ENCODE measurements around the gene CLMP.

DNA sequence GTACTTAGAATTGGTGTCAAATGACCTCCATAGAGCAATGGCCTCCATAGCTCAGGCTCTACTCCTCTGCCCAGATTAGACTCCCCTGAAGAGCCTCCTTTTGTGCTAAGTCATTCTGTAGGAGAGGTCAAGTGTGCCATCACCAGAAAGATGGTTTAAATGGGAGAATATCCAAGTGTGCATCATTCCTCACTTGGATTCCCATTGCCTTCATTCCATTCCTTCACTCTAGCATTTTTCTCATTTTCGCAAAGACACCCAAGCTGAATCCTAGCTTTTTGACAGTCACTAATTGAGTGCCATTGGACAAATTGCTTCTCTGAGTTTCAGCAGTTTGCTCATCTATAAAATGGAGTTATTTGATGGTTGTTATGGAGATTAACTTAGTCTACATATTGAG lies 16.9 kb downstream of the CLMP start:
- TF ChIP-seq, protein P1, sequence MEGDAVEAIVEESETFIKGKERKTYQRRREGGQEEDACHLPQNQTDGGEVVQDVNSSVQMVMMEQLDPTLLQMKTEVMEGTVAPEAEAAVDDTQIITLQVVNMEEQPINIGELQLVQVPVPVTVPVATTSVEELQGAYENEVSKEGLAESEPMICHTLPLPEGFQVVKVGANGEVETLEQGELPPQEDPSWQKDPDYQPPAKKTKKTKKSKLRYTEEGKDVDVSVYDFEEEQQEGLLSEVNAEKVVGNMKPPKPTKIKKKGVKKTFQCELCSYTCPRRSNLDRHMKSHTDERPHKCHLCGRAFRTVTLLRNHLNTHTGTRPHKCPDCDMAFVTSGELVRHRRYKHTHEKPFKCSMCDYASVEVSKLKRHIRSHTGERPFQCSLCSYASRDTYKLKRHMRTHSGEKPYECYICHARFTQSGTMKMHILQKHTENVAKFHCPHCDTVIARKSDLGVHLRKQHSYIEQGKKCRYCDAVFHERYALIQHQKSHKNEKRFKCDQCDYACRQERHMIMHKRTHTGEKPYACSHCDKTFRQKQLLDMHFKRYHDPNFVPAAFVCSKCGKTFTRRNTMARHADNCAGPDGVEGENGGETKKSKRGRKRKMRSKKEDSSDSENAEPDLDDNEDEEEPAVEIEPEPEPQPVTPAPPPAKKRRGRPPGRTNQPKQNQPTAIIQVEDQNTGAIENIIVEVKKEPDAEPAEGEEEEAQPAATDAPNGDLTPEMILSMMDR (IDR thresholded peaks at IDR 0.05 in 2 of 3, conservative IDR thresholded peaks at IDR 0.05 in 1 of 3; ENCODE audit: borderline replicate concordance in 1 of 3, insufficient read depth in 1 of 3, low read depth in 2 of 3, low read length in 2 of 3) = no peak
- TF ChIP-seq ZNF274 (IDR thresholded peaks at IDR 0.05; ENCODE audit: low read depth, low read length) (no peak), POLR2AphosphoS5 (IDR thresholded peaks at IDR 0.05; ENCODE audit: low read depth, low read length) (no peak)
- TF ChIP-seq, protein P2, sequence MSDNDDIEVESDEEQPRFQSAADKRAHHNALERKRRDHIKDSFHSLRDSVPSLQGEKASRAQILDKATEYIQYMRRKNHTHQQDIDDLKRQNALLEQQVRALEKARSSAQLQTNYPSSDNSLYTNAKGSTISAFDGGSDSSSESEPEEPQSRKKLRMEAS (IDR thresholded peaks at IDR 0.05) = no peak

All from HCT116 (cell line).